Hepatocyte (in vitro differentiated cells): ENCODE results near the gene GPR89A. TPM values are rescaled to one million over a fixed set of nuclear protein-coding genes. Genes with fewer than 3 reads are reported as not detected.
"Not testable (repeated sequence)": the region's sequence is repeated elsewhere in the genome, so short reads cannot be mapped to it uniquely, and the experiment has no call there.

Experiments used
- DNase-seq: peaks from one replicate; pipeline ENCODE4 v3.0.0-alpha.2; 2016; ENCODE audit warnings: low spot score
- H2AFZ ChIP-seq: fragments of 200-600 bp; sonication (generic); 2 replicates; pipeline ENCODE4 v1.6.0; 2016; ENCODE audit warnings: antibody characterized with exemption, mild to moderate bottlenecking
- H3K27ac ChIP-seq: fragments of 200-600 bp; sonication (generic); 2 replicates; pipeline ENCODE4 v1.5.1; 2016; ENCODE audit warnings: mild to moderate bottlenecking
- H3K27me3 ChIP-seq: fragments of 200-600 bp; sonication (generic); 2 replicates; pipeline ENCODE4 v1.6.1; 2016
- H3K36me3 ChIP-seq: fragments of 200-600 bp; sonication (generic); replicated peaks from 2 replicates; pipeline ENCODE4 v1.5.1; 2016; ENCODE audit warnings: low read depth; ENCODE audit not compliant: insufficient read depth
- H3K4me1 ChIP-seq: fragments of 200-600 bp; sonication (generic); 2 replicates; pipeline ENCODE4 v1.5.1; 2016; ENCODE audit warnings: mild to moderate bottlenecking, moderate library complexity; ENCODE audit not compliant: insufficient read depth
- H3K4me2 ChIP-seq: fragments of 200-600 bp; sonication (generic); 2 replicates; pipeline ENCODE4 v1.6.0; 2016
- H3K4me3 ChIP-seq: fragments of 200-600 bp; sonication (generic); 2 replicates; pipeline ENCODE4 v1.5.1; 2016; ENCODE audit warnings: mild to moderate bottlenecking
- H3K79me2 ChIP-seq: fragments of 200-600 bp; sonication (generic); 2 replicates; pipeline ENCODE4 v1.6.0; 2017; ENCODE audit warnings: mild to moderate bottlenecking
- H3K9me2 ChIP-seq: fragments of 200-600 bp; sonication (generic); replicated peaks from 2 replicates; pipeline ENCODE4 v1.6.0; 2017; ENCODE audit warnings: mild to moderate bottlenecking; ENCODE audit not compliant: insufficient read depth
- H3K9me3 ChIP-seq: fragments of 200-600 bp; sonication (generic); 2 replicates; pipeline ENCODE4 v1.5.1; 2016; ENCODE audit warnings: low read depth, mild to moderate bottlenecking
- H4K20me1 ChIP-seq: fragments of 200-600 bp; sonication (generic); 2 replicates; pipeline ENCODE4 v1.6.0; 2016; ENCODE audit warnings: mild to moderate bottlenecking; ENCODE audit not compliant: insufficient read depth, poor library complexity, severe bottlenecking
- WGBS: methylation state at CpG from one replicate; pipeline ENCODE4 v1.1.6; 2016; ENCODE audit warnings: low lambda C conversion rate; ENCODE audit errors: missing lambda C conversion rate; 5-methylcytosine and 5-hydroxymethylcytosine counted together
- polyA plus RNA-seq: library from polyadenylated mRNA; unstranded; fragments of >200 nt; fragmentation: Nextera tagmentation; extraction: Ambion mirVana; gene quantifications from 2 replicates; pipeline ENCODE4 v1.2.1, GENCODE V29; 2016
- total RNA-seq: library from RNA; depleted of rRNA; stranded (reverse); fragments of >200 nt; gene quantifications from 2 replicates; pipeline ENCODE4 v1.2.3, GENCODE V29; 2014

The GPR89A gene
- total and polyA plus RNA-seq, 2 experiments from 2014 or later, result 29.5 to 39.7 TPM

DNA sequence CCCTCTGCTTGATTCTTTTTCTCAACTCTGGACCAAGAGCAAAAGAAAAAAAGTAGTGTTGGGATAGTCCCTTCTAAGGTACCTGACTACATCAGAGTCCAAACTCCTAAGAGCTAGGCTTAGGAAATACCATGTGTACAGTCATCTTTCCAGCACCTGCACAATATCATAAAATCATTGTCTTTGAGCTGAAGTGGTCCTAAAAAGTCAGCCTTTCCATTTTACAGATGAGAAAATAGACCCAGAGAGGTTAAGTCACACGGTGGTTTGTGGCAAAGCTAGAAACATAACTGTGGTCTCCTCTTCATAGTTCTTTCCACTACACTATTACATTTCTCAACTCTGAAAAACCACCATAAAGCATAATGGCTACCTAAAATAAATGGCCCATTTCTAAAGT lies 36.2 kb downstream of the GPR89A start:
- not testable (repeated sequence) for H3K36me3 ChIP-seq, H3K9me3 ChIP-seq, H3K79me2 ChIP-seq, H4K20me1 ChIP-seq, H3K4me2 ChIP-seq, H3K27ac ChIP-seq, H2AFZ ChIP-seq, H3K4me3 ChIP-seq, DNase-seq, H3K27me3 ChIP-seq, H3K4me1 ChIP-seq, H3K9me2 ChIP-seq
- no CpG with 5 or more reads among the region's 1 CpG for WGBS

DNA sequence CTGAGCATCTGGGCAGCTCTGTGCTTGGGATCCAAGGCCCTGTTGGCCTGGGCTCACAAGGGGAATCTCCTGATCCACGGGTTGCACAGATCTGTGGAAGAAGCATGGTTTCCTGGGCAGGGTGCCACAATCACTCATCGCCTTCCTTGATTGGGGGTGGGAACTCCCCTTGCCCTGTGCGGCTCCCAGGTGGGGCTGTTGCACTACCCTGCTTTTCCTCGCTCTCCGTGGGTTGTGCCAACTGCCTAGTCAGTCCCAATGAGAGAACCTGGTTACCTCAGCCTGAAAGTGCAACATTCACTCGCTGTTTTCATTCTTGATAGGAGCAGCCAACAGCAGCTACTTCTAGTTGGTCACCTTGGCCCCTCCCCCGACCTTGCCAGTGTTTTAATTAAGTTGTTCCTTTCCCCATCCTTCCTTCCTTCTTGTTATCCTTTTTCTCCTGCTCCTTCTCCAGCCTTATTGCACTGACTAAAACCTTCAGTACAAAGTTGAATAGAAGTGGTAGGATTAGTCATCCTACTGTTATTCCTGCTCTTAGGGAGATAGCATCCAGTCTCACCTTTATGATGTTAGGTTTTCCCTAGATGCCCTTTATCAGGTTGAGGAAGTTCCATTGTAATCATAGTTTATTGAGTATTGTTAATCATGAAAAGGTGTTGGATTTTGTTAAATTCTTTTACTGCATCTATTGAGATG lies 48.6 kb downstream of the GPR89A start:
- not testable (repeated sequence) for H3K9me3 ChIP-seq, H4K20me1 ChIP-seq

DNA sequence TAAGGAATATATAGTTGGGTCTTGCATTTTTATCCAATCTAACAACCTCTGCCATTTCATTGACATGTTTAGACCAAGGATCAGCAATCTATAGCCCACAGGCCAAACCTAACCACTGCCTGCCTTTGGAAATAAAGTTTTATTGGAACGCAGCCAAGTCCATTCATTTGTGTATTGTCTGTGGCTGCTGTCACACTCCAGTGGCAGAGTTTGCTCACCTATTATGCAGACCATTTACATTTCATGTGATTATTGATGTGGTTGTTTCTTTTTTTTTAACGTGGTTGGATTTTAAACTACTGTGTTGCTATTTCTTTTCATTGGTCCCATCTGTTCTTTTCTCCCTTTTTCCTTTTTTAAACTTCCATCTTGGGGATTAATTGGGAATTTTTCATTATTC lies 54.7 kb downstream of the GPR89A start:
- H3K79me2 ChIP-seq, H3K9me2 ChIP-seq, H3K4me3 ChIP-seq, H2AFZ ChIP-seq, H3K4me2 ChIP-seq, H3K27me3 ChIP-seq, H4K20me1 ChIP-seq, H3K27ac ChIP-seq, H3K9me3 ChIP-seq, H3K4me1 ChIP-seq, DNase-seq, H3K36me3 ChIP-seq: not testable (repeated sequence)
- WGBS, result 89% methylated on average over 2 of the region's 2 CpGs

More for the DNA sequence above, 48.6 kb downstream of the GPR89A start:
- H3K4me1 ChIP-seq, H3K79me2 ChIP-seq, H3K27ac ChIP-seq, H3K9me2 ChIP-seq, H3K36me3 ChIP-seq, H3K4me2 ChIP-seq, H2AFZ ChIP-seq, H3K27me3 ChIP-seq, H3K4me3 ChIP-seq: not testable (repeated sequence)
- 88% methylated on average over 2 of the region's 7 CpGs for WGBS
- peak; percentile 8 for DNase-seq

DNA sequence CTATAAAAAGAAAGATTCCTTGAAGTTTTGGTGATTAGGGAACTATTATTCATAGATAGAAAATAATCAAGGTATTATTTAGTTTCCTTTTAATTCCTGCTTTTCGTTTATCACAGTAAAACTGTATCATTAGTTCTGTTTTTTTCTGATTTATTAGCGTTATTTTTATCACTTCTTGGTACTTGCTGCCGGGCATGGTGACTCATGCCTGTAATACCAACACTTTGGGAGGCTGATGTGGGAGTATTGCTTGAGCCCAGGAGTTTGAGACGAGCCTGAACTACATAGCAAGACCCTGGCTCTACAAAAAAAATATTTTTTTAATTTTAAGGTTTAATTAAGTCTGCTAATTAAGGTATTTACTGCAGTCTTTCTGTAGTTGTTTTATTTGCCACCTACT lies 57.2 kb downstream of the GPR89A start:
- WGBS, result 82% methylated on average over 4 of the region's 4 CpGs
- not testable (repeated sequence) for H3K4me2 ChIP-seq, H3K27me3 ChIP-seq, H3K27ac ChIP-seq, H3K4me3 ChIP-seq, H2AFZ ChIP-seq, H4K20me1 ChIP-seq, H3K79me2 ChIP-seq, H3K9me2 ChIP-seq, H3K4me1 ChIP-seq, DNase-seq, H3K36me3 ChIP-seq, H3K9me3 ChIP-seq

DNA sequence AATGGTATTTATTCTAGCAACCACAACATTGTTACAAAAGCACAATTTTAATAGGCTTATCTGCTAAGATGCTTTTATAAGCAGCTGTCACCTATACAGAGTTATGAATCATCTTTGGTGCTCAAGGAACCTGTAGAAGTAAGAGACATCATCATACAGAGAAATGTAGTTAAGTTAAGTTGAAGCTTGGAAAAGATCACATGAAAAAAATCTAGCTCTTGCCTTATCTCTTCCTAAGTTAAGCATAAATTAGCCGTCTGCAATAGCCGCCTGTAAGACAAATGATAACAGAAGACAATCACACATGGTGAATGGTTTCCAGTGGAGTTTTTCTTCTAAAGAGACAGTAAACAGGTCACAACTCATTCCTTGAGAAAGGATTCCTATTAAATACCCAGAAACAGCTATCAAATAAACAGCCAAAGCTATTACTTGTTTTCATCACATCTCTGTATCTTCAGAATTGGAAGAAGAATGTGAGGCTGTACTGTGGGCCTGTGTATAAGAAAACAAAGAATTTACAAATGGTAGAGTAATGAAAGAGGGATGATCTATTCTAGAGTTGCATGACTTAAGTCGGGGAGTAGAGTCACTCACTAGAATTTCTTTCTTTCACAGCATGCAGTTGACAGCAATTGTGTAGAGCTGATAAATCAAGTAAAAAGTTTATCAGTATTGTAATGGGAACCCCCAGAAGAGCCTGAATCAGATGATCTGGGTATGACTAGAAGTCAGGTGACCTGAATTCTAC lies 63.4 kb downstream of the GPR89A start:
- not testable (repeated sequence) for H3K4me3 ChIP-seq, H3K4me1 ChIP-seq, H3K27ac ChIP-seq, H3K27me3 ChIP-seq, H3K9me3 ChIP-seq, DNase-seq, H4K20me1 ChIP-seq, H3K36me3 ChIP-seq, H3K4me2 ChIP-seq, H3K79me2 ChIP-seq, H2AFZ ChIP-seq, H3K9me2 ChIP-seq
- 62% methylated on average over 2 of the region's 3 CpGs for WGBS

DNA sequence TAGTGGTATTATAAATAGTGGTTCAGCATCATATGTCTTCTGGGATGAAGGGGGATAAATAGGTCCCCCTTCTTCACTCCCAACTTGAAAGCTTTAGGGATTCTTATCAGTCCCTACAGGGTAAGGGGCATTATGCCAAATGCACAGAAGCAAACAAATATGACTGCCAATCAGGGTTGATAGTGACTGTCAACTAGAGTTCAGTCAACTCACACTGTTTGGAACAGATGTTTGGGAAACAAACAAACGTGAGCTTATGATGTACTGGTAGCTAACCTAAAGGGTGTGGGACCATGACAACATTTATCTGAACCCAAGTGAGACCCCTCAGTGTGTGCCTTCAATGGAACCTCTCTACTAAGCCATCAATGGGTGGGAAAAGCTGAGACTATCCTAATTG lies 65.4 kb downstream of the GPR89A start:
- H4K20me1 ChIP-seq, H3K4me2 ChIP-seq, H3K9me3 ChIP-seq, H3K4me3 ChIP-seq, H2AFZ ChIP-seq, H3K4me1 ChIP-seq, H3K9me2 ChIP-seq, H3K36me3 ChIP-seq, H3K27ac ChIP-seq, H3K27me3 ChIP-seq, DNase-seq, H3K79me2 ChIP-seq: not testable (repeated sequence)
- WGBS, result no CpG with 5 or more reads among the region's 1 CpG

DNA sequence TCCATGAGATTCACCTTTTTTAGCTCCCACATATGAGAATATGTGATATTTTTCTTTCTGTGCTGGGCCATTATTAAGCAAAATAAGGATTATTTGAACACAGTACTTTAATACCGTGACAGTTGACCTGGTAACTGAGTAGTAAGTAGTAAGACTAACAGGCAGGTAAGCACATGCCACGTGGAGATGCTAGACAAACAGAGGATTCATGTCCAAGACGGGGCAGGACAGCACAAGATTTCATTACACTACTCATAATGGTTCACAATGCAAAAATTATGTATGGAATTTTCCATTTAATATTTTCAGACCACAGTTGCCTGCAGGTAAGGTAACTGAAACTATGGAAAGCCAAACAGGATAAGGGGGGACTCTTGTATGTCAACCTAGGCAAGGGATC lies 77.1 kb downstream of the GPR89A start:
- H3K27me3 ChIP-seq, H3K36me3 ChIP-seq, H3K9me3 ChIP-seq, H4K20me1 ChIP-seq, H3K4me2 ChIP-seq, DNase-seq, H3K9me2 ChIP-seq, H3K4me3 ChIP-seq, H3K79me2 ChIP-seq, H2AFZ ChIP-seq, H3K4me1 ChIP-seq, H3K27ac ChIP-seq: not testable (repeated sequence)
- 91% methylated on average over 2 of the region's 3 CpGs for WGBS

DNA sequence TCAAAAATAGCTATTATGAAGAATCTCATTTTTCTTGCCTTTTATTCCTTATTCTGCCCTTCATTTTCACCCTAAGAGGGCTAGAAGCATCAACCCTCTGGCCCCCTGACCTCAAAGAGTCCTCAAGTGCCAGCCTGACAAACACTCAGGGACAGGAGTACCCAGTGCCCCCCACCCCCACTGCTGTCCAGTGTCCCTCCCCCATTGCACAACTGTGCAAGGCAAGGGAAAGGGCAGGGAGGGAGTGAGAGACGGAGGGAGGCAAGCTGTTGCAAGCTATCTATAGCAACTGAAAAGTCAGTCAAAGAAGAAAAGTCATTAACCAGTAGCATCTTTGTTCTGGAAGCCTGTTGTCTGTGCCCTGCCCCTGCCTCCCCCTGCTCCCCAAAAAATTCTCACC lies 78.3 kb downstream of the GPR89A start:
- H3K4me1 ChIP-seq, H3K9me2 ChIP-seq, H3K9me3 ChIP-seq, H3K36me3 ChIP-seq, H3K4me2 ChIP-seq, H3K4me3 ChIP-seq, H3K27ac ChIP-seq, H3K79me2 ChIP-seq, H3K27me3 ChIP-seq, H2AFZ ChIP-seq, H4K20me1 ChIP-seq, DNase-seq: not testable (repeated sequence)
- WGBS, result no CpG with 5 or more reads among the region's 1 CpG
